Tongue (tissue), 2 donors: ENCODE results near the gene DDRGK1. TPM values are rescaled to one million over a fixed set of nuclear protein-coding genes. Genes with fewer than 3 reads are reported as not detected.
A peak's percentile ranks its signal among the peaks of the same experiment; 100 is the strongest.

Experiments
- DNase-seq: peaks from one replicate; pipeline ENCODE4 v3.0.0-alpha.2; 2015
- total RNA-seq: library from RNA; depleted of rRNA; stranded (reverse); fragments of >200 nt; gene quantifications from one replicate; pipeline ENCODE4 v1.2.3, GENCODE V29; 2014

The DDRGK1 gene
- total RNA-seq, 1 donor from 2014 or later: 20.3 TPM

DNA sequence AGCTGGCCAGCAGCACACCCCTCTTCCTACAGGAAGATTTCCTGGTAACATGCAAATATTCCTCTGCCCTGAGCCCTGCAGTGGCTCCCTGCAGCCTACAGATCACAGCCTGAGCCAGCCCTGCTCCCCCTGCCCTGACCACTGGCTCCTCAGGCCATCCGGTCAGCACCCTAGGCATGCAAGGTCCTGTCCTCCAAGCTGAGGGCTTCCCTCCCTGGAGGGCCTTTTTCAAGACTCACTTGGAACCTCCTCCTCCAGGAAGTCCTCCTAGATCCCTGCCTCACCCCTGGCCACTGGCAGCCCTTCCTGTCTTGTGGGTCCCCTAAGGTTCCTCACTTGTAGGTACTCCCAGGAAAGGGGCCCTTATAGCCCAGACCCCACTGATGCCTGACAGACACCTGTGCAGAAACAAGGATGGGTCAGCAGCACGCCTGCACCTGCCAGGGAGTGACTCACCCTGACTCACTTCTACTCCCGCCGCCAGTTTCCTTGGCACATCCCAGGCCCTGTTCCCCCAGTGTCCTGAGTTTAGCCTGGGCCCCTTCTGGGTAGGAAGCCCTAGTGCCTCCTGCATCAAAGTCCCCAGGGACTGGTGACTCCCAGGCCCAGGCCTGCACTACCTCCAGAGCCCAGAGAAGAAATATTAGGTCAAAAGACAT lies 31.3 kb upstream of the DDRGK1 start:
- no peak for DNase-seq

DNA sequence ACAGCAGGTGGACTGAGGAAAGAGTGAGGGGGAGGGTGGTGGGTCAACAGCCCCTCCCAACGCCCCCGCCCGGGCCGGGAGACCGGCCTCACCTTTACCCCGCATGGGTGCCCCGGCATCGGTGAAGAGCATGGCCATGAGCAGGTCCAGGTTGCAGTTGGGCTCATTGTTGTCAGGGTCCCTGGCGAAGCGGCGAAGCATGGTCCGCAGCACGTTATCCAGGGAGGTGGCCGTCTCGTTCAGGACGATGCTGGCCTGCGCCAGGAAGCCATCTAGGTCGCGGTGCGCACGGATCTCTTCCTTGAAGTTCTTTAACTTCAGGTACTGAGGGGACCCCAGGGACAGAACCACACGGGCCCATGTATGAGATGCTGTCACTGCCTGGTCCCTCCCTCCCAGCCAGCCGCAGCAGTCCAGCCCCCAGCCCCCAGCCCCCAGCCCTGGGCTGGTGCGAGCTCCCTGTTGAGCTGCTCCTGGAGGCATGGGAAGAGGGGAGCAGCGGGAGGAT lies 29.6 kb upstream of the DDRGK1 start:
- no peak for DNase-seq

DNA sequence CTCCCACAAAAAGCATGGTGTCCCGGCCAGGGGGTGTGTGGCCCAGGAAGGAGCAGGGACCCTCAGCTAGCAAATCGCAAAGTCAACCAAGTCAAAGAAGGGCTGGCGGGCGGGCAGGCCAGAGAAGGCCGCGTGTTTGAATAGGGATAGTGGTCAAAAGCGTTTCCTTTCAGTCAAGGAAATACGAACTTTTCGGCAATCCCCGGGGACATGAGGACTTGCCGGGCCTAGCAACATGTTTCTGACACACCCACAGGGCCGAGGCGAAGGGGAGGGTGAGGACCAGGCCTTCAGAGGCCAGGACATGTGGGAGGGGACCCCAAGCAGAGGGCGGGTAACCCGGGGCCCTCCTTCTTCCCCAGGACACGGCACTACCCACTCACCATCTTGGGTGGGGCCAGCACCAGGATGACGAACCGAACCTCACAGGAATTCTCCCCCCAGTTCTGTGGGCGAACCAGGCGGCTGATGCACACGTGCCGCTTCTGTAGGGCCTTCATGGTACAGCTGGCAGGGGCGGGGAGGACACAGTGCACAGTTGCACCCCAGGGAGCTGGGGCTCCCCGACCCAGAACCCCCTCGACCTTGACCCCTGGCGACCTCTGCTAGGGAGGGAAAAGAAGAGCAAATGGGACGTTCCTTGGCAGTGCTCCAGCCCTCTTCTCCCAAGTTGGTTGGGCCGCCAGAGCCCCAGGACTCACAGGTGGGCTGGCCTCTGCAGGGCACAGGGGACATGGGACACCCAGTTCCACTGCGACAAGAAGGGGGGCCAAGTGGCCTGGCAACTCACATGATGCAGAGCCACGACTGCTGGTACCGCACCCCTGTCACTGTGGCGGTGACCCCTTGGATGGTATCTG lies 28.9 kb upstream of the DDRGK1 start:
- no peak for DNase-seq

DNA sequence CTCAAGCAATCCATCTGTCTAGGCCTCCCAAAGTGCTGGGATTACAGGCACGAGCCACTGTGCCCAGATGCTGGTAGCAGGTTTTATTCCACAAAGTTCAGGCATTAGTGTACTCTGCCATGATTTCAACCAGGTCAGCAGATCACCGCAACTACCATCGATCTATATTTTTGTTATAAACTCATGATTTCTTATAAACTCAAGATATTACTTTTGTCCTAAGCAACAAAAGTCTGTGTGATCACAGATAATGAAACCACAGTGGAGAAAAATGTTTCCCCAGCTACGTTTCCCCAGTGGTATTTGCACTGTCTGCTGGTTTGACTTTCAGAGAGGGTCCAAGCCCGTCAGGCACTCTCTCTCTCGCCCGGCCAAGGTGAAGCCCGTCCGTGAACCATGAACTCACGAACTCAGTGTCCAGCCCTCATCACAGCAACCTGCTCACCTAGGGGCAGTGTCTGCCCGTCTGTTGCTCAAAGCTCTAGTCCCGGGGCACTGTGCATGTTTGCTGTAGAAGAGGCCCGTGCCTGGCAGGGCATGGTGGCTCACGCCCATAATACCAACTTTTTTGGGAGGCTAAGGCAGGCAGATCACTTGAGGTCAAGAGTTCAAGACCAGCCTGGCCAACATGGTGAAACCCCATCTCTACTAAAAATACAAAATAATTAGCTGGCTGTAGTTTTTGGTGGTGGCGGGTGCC lies 27.6 kb upstream of the DDRGK1 start:
- no peak for DNase-seq

DNA sequence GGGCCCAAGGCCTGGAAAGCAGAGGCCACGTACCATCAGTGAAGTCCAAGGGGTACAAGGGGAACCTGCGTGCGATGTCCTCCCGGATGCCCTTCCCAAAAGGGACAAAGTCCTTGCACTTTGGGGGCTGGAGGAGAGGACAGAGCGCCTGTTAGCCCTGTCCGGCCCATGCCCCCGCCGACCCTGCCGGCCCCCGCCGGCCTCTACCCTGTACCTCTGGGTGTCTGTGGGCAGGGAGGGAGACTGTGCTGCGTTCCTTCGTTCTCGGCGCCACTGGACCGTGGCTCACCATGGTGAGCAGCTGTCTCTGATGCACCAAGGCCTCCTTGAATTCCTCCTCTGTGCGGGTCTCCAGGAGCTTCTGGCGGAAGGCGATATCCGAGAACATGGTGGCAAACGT lies 26.6 kb upstream of the DDRGK1 start:
- no peak for DNase-seq

DNA sequence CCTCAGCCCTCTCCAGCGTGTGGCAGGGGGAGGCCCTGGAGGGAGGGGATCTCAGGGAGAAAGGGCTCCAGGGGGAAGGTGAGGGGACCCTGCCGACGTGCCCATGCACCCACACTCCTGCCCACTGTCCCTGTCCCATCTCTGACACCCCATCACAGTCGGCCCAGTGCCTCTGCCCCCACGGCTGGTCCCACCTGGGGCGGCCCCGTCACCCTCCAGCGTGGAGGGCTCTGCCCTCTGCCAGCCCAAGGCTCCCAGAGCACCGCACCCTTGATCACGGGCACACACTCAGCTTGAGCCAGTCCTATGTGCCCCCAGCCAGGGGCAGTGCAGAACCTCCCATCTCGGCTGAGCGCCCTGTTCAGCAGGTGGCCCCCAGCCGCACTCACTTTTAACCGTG lies 25.3 kb upstream of the DDRGK1 start:
- DNase-seq: no peak

DNA sequence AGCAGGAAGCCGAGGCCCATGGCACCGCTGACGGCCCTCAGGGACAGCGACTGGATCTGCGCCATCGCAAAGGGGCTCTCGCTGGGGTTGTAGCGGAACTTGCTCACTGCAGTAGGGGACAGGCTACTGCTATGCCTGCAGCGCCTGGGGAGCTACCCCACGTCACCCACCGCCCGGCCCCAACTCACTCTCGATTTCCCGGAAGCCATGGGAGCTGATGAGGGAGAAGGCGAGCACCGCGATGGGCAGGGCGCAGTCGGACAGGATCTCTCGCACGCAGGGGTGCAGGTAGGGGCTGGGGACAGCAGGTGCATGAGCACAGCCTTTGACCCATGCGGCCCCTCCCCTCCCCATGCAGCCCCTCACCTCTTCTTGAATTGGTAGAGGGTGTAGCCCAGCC lies 24.7 kb upstream of the DDRGK1 start:
- no peak for DNase-seq

DNA sequence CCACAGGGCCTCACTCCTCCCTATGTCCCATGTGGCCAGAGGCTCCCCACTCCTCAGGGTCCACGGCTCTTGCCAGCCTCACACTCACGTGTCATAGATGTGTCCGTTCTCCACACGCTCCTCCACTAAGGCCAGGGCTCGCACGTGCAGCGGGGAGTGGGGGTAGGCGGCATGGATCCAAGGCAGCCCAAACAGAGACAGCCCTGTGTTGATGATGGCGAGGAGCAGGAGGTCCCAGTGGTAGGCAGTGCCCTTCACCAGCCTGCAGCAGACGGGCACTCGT lies 24.2 kb upstream of the DDRGK1 start:
- no peak for DNase-seq

DNA sequence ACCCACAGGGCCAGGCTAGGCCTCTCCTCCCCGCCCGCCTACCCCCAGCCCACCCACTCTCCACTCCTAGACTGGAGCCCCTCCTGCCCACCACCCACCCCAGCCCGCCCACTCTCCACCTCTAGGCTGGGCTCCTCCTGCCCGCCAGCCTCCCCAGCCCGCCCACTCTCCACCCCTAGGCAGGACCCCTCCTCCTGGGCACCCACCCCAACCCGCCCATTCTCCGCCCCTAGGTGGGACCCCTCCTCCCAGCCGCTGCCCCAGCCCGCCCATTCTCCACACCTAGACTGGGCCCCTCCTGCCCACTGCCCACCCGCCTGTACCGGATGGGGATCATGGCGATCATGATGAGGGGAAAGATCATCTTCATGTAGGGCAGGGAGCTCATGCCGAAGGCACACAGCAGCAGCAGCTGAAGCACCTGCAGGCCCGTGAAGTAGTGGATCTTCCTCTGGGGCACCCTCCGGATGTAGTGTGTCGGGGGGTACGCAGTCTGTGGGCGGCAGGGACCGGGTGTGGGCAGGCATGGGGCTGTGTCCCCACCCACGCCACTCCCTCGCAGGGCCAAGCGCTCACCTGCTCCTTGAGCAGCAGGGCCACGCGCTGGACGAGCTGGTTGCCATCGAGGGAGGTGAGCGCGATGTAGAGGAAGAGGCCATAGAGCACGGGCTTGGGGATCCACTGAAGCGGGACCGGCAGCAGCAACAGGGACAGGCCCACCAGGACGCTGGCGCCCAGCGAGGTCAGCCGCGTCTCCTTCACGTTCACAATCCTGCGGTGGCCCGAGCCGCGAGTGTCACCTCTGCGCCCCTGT lies 23.7 kb upstream of the DDRGK1 start:
- DNase-seq: no peak

DNA sequence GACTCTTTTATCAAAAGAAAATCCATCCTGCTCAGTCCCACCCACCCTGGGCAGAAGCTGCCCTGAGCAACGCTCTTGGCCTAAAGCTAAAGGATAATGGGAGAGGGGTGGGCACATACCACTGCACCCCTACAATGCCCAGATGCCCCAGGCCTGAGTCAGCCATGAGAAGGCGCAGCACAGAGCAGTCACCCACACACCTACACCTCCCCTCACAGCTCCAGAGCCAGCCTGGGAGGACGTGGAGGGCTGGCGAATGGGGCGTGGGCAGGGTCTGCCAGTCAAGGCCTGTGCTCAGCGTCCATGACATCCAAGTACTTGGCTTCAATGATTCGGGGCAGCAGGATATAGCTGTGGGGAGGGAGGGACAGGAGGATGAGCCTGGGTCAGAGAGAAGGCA lies 23.0 kb upstream of the DDRGK1 start:
- DNase-seq: no peak

DNA sequence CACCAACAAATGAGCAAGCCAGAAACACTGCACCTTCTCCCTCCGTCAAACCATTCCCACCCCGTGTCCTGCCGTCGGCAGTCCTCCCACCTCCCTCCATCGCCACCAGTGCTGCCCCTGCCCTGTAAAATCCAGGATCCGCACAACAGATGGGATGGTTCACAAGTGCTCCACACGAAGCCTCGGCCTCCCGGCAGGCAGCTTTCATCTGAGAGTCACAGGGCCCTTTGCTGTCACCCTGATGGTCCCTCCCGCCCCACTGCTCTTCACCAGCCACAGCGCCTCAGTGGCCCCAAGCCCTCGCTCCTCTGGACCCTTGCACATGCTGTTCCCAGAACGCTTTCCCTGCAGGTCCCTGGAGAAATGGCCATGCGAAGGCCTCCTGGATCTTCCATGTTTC lies 22.4 kb upstream of the DDRGK1 start:
- DNase-seq: no peak

DNA sequence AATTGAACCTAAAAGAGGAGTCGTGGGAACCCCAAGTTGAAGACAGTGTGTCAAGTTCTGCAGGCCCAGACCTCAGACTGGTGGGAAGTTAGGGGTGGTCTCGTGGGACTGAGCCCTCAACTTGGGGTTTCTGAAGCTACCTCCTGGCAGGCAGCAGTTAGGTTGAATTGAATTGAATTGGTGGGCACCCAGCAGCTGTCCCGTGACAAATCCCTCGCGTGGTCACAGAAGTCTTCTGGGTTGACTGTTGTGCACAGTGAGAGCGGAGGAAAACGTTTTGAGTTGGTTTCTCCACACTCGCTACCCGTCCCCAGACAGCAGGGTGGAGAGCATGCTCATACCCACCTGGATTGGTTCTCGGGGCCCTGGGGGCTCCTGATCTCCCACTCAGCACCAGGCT lies 21.6 kb upstream of the DDRGK1 start:
- DNase-seq: no peak

DNA sequence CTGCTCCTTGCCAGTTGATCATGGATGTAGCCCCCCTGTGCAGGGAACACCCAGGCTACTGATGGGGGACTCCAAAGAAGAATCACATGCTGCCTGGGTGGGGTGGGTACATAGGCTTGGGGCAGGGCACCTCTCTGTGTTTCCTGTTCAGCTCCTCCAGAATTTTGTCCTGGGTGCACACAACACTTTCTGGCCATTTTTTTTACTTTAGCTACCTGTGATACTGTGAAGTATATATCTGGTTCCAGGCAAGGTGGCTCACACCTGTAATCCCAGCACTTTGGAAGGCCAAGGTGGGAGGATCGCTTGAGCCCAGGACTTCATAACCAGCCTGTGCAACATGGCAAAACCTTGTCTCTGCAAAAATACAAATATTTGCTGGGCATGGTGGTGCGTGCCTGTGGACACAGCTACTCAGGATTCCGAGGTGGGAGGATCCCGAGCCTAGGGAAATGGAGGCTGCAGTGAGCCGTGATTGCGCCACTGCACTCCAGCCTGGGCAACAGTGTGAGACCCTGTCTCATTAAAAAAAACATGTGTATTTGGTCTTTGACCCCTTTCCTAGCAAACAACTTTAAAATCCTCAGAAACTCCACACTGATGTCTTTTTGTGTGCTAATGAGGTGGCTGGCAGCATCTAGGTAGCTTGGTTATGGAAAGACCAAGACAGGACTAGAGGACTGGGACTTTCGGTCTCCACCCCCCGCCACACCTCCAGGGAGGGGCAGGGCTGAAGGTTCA lies 20.4 kb upstream of the DDRGK1 start:
- no peak for DNase-seq

DNA sequence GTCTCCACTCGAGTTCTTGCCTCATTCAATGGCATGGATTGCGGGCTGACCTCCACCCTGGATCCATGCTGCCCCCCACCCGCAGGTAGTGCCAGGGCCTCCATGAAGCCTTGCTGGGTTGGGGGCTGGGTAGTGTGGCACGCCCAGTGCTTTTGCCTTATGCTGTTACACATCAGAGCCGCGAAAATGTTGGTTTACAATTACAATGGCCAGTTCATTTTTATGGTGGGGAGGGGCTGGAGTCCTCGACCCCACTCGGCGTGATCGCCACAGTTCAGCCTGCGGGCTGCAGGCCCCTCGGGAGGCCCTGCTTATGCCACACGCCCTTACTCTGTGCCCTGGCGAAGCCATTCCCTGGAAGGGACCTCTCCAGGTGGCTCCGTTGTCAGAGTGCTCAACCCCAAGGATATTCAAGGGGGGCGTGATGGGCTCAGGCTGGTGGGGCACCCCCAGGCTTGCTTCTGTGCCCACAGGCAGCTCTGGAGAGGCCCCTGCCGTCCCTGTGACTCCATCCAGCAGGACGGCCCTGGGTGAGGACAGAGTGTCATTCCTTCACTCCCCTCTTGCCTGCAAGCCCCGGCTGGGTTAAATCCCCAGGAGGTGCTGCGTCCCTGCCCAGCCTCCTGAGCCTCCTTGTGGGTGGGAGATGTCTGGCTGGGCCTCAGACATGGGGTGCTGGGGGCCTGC lies 19.7 kb upstream of the DDRGK1 start:
- no peak for DNase-seq

DNA sequence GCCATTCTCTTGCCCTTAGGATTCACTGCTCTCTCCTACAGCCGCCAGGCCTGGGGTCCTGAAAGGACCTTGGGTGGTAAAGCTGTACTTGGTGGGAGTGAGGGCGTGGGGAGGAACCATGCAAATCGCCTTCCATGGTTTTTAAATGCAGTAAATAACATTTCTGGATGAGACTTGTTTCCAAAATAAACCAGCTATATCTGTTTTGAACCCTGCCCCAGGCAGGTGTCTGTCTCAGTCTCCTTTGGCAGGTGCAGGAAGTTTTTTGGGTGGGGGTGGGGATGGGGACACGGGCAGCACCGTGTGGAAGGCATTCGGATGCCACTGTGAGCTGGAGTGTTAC lies 19.1 kb upstream of the DDRGK1 start:
- no peak for DNase-seq

DNA sequence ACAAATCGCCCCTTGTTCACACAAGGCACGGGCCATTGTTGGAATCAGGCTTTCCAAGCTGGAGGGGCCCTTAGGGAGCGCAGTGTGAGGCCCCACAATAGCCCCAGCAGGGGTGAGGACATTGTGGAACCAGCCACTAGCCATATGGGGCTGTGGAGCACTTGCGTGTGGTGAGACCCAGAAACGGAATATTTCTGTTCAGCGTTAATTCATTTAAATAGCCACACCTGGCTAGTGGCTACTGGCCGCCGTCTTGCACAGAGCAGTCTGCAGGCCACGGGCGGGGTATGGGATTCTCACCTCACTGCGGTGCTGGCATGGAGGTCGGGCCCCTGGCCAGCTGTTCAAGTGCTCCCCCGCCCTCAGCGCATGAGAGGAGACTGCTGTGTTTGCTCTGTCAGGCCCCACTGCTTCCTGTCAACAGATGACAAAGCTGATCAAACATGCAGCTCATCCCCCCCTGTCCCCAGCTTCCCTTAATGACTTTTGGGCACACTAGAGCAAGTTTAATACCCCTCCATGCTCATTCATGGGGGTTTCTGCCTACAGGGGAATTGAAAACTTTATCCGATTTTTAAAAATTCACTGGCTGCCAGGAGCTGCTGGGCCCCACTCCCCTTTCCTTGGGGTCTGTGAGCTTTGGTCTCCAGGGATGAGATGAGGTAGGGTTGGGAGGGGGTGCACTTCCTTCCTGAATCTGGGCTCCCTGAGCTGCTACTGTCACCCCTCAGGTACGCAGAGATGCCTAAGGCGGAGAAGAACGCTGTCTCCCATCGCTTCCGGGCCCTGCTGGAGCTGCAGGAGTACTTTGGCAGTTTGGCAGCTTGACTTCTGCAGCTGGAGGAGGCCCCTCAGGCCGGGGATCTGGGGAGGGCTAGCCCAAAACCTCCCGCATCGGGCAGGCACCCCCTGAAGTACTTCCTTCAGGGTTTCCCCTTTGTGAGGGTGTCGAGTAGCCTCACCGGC lies 18.4 kb upstream of the DDRGK1 start:
- DNase-seq: peak; percentile 59

DNA sequence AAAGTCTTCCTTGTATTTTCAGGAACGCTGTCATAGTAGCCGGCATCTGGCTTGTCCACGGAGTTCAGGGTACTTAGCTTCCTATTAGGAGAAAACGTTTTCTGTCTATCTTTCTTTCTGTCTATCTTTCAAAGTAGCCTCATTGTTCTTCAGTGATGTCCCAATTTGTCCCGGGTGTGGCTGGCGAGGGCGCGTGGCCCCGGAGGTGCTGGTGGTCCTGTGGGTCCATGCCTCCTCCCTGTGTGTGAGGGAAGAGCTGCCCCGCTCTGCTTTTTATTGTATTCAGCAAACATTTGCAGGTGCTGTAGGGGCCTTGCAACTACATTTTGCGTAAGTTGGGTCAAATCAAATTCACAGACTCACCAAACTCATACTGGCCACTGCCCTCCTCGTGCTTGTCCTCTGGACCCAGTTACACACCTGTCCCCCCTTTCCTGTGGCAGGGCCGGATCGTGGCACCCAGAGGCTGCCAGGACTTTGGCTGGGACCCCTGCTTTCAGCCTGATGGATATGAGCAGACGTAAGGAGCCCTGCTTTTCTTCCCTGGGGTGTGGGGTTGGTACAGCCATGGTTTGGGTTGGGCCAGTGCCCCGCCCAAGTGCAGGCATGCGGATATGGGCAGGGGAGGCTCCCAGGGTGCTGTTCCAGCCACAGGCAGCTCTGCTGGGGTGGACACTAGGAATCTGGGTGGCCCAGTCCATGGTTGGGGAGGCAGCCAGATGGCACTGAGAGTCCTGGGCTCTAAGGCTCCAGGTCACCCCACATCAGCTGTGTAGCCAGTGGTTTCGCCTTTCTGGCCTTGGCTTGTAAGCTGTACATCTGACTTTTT lies 17.1 kb upstream of the DDRGK1 start:
- DNase-seq: no peak

DNA sequence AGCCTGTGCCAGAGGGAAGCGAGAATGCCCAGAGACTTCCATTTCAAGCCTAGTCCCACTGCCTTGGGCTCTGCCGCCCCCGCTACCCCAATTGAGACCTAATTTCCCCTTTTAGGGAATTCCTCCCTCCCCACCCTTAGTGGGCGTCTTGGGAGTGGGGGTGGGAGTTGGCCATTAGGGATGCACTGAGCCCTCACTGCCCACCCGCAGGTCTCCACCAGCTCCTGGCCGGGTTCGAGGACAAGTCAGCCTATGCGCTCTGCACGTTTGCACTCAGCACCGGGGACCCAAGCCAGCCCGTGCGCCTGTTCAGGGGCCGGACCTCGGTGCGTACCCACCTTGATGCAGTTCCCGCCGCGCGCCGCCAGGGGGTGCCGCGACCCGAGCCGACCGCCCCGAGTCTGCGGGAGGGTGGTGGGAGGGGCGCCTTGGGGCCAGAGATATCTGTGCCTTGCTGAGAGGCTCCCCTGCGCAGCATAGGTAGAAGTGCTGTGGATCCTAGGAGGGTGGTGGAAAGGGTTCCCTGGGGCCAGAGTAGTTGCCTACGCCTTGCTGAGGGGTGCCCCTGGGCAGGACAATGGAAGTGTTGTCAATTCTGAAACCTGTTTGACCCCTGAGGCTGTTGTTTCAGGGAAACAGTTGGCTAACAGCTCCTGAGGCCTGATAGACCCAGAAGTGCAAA lies 14.0 kb upstream of the DDRGK1 start:
- DNase-seq: peak; percentile 50
